GM23248 (cell line): ENCODE data around the gene ACTR1A. TPM values are rescaled to one million over a fixed set of nuclear protein-coding genes. Genes with fewer than 3 reads are reported as not detected.

Experiments
- DNase-seq: peaks from one replicate; pipeline ENCODE4 v3.0.0-alpha.2; 2015
- H2AFZ ChIP-seq: fragments of 200-600 bp; sonication (generic); 2 replicates; pipeline ENCODE4 v1.6.1; 2016; ENCODE audit warnings: antibody characterized with exemption
- H3F3A ChIP-seq: fragments of 200-600 bp; sonication (generic); 2 replicates; pipeline ENCODE4 v1.6.1; 2016; ENCODE audit warnings: mild to moderate bottlenecking, antibody characterized with exemption, mixed run types; ENCODE audit not compliant: insufficient read depth
- H3K27ac ChIP-seq: fragments of 200-600 bp; sonication (generic); 2 replicates; pipeline ENCODE4 v1.5.1; 2016; ENCODE audit warnings: mild to moderate bottlenecking
- H3K27me3 ChIP-seq: fragments of 200-600 bp; sonication (generic); replicated peaks from 2 replicates; pipeline ENCODE4 v1.6.1; 2016; ENCODE audit warnings: mild to moderate bottlenecking; ENCODE audit not compliant: insufficient read depth
- H3K36me3 ChIP-seq: fragments of 200-600 bp; sonication (generic); 2 replicates; pipeline ENCODE4 v1.6.1; 2016; ENCODE audit warnings: low read depth, mild to moderate bottlenecking
- H3K4me1 ChIP-seq: fragments of 200-600 bp; sonication (generic); 2 replicates; pipeline ENCODE4 v1.6.1; 2016; ENCODE audit warnings: mild to moderate bottlenecking; ENCODE audit not compliant: insufficient read depth
- H3K4me2 ChIP-seq: fragments of 200-600 bp; sonication (generic); one replicate; pipeline ENCODE4 v1.6.1; 2016; ENCODE audit warnings: mild to moderate bottlenecking; ENCODE audit not compliant: unreplicated experiment
- H3K4me3 ChIP-seq: fragments of 200-600 bp; sonication (generic); 2 replicates; pipeline ENCODE4 v1.5.1; 2016; ENCODE audit warnings: mild to moderate bottlenecking
- H3K79me2 ChIP-seq: fragments of 200-600 bp; sonication (generic); 2 replicates; pipeline ENCODE4 v1.6.1; 2016; ENCODE audit warnings: mild to moderate bottlenecking; ENCODE audit not compliant: insufficient read depth
- H3K9ac ChIP-seq: fragments of 200-600 bp; sonication (generic); 2 replicates; pipeline ENCODE4 v1.6.1; 2016; ENCODE audit warnings: mild to moderate bottlenecking
- H3K9me2 ChIP-seq: fragments of 200-600 bp; sonication (generic); 2 replicates; pipeline ENCODE4 v1.6.1; 2016; ENCODE audit warnings: mixed run types, mild to moderate bottlenecking, moderate library complexity; ENCODE audit not compliant: insufficient read depth
- H3K9me3 ChIP-seq: fragments of 200-600 bp; sonication (generic); one replicate; pipeline ENCODE4 v1.6.1; 2017; ENCODE audit warnings: low read depth
- H4K20me1 ChIP-seq: fragments of 200-600 bp; sonication (generic); 2 replicates; pipeline ENCODE4 v1.6.0; 2016; ENCODE audit not compliant: insufficient read depth
- EZH2 ChIP-seq: fragments of 200-600 bp; sonication (generic); IDR thresholded peaks from 2 replicates; pipeline ENCODE4 v1.6.1; 2018; ENCODE audit warnings: antibody characterized with exemption, mild to moderate bottlenecking; ENCODE audit not compliant: insufficient read depth, poor library complexity, severe bottlenecking
- EZH2phosphoT487 ChIP-seq: fragments of 200-600 bp; sonication (generic); IDR thresholded peaks from 2 replicates; pipeline ENCODE4 v1.6.1; 2018; ENCODE audit warnings: antibody characterized with exemption, moderate library complexity, mild to moderate bottlenecking, low read depth; ENCODE audit not compliant: insufficient read depth
- WGBS, 2 experiments: methylation state at CpG; one replicate each; pipeline ENCODE4 v1.1.6; 2015 to 2017; ENCODE audit warnings: low lambda C conversion rate in 2 of 2, low coverage in 1 of 2; ENCODE audit errors: missing lambda C conversion rate in 2 of 2; 5-methylcytosine and 5-hydroxymethylcytosine counted together
- in situ Hi-C: fragments of 300-500 bp; cut with MboI; formaldehyde crosslinking; loops from 2 replicates; pipeline ENCODE4 v1.15.0; 2020
- polyA plus RNA-seq: library from polyadenylated mRNA; unstranded; fragments of >200 nt; fragmentation: Nextera tagmentation; extraction: Ambion mirVana; gene quantifications from 2 replicates; pipeline ENCODE4 v1.2.1, GENCODE V29; 2016
- total RNA-seq: library from RNA; depleted of rRNA; stranded (reverse); fragments of >200 nt; shearing (Covaris generic); gene quantifications from 2 replicates; pipeline ENCODE4 v1.2.3, GENCODE V29; 2014; rRNA removed

The ACTR1A gene
- total RNA-seq (109 and 134 TPM in 2 replicates), polyA plus RNA-seq (127 and 134 TPM in 2 replicates)

DNA sequence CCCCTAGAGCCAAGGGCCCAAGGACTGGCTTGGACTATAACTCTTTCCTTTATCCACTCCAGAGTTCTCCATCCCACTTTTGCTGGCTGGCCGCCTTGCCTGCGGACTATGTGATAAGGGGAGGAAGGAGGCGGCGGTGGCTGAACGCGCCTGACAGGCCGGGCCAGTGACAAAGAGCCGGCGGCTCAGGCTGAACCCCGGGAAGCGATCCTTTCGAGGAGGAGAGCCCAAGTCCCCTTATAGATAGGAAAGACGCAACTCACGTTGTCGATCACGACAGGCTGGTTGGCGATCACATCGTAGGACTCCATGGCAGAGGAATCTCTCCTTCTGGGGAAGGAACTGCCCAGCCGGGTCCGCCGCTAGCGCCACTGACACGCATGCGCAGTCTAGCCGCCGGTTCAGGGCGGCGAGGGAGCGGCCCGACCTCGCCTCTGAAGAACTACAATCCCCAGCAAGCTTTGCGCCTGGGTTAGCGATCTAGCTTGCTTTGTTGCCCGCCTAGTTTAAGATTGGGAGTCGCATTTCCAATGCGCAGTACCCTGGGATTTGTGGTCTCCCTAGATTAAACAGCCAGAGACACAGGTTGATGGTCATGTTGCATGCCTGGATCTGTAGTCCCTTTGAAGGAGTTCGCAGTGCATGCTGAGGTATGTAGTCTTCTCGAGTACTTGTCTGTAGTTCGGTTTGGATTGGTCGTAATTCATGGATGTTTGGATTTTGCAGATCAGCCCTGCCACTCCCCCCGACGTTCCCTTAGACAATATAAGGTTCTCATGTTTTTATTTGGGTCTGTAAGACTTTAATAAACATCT, at the start of gene ACTR1A:
Gene ACTR1A, minus strand, starts transcription at position 376 of the 815 bp plus-strand sequence. Its CDS starts 65 bp downstream, at position 311.
- Histone ChIP-seq H3K9me3 (no peaks in the 10 kb centered on the region), H3K36me3 (0 out of 2 replicates have a peak, but pooled peaks cover 4% of the 10 kb centered on the region), H3K9ac (peak within 1 kb of the TSS; percentile 81), H3K9me2 (no peaks in the 10 kb centered on the region), H3K4me2 (peak within 1 kb of the TSS; percentile 98), H4K20me1 (peaks cover 6% of the 10 kb centered on the region; the same call in 1 of the 2 replicates), H3F3A (peaks cover 18% of the 10 kb centered on the region), H2AFZ (peak within 1 kb of the TSS; percentile 91), H3K27me3 (no peaks in the 10 kb centered on the region), H3K4me3 (peak within 1 kb of the TSS; percentile 91), H3K79me2 (peaks cover 79% of the 10 kb centered on the region), H3K27ac (peak within 1 kb of the TSS; percentile 73), H3K4me1 (peaks cover 22% of the 10 kb centered on the region)
- DNase-seq: peak; percentile 98
- in situ Hi-C loops: no loop called here
- WGBS, 2 experiments: 0 to 2% methylated on average over 42 of the region's 42 CpGs
- TF ChIP-seq EZH2phosphoT487 (no peak), EZH2 (no peak)

DNA sequence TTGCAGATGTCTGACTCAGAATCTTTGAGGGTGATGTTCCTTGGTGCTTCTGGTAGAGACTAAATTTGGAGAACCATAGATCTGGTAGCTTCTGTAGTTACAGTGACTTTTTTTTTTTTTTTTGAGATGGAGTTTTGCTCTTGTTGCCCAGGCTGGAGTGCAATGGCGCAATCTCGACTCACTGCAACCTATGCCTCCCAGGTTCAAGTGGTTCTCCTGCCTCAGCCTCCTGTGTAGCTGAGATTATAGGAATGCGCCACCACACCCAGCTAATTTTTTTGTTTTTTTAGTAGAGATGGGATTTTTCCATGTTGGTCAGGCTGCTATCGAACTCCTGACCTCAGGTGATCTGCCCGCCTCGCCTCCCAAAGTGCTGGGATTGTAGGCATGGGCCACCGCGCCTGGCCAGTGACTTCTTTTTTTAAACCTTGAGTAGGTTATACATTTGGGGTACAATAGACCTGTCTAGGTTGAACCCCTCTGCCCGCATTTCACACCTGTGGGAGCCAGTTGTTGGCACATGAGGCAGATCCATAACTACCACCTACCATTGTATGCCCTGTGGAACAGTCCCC, 48.2 kb upstream of the ACTR1A start:
- no peak for DNase-seq
- Histone ChIP-seq H3K9me3 (no peaks in the 10 kb centered on the region), H3F3A (peaks cover 21% of the 10 kb centered on the region), H3K4me2 (no peak overlapping the region), H3K79me2 (peaks cover 17% of the 10 kb centered on the region), H3K4me3 (no peak overlapping the region), H4K20me1 (no peaks in the 10 kb centered on the region), H3K9me2 (no peaks in the 10 kb centered on the region), H3K36me3 (peaks cover 4% of the 10 kb centered on the region; the same call in 1 of the 2 replicates), H3K27me3 (no peaks in the 10 kb centered on the region), H3K9ac (no peak overlapping the region), H3K4me1 (peaks cover 19% of the 10 kb centered on the region), H3K27ac (no peak overlapping the region), H2AFZ (no peak overlapping the region)
- in situ Hi-C loops: no loop called here
- TF ChIP-seq EZH2: no peak
- no peak for TF ChIP-seq EZH2phosphoT487
- 99% methylated on average over 9 of the region's 9 CpGs for WGBS, 2 experiments

DNA sequence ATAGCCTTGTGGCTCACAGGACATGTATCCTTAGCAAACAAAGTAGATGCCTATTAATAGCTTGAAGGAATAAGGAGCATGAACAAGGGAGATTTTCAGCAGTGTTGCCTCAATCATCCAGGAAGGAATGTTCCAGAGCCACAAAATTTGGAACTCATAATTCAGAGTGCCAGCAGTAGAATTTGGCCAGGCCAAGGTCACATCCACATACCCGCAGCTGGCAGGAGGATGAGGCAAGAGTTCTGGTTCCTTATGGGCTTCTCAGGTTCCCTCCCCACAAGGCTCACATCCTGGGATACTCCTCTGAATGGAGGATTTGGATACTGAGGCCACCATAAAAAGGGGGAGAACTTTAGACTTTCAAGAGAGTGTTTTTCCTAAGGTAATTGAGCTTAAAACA, 47.0 kb upstream of the ACTR1A start:
- H4K20me1 ChIP-seq: no peaks in the 10 kb centered on the region
- no peak for DNase-seq

GRCh38 chr10:102546606-102547320, 44.3 kb upstream of the ACTR1A start:
- Histone ChIP-seq H3K9me2 (no peaks in the 10 kb centered on the region), H3K27me3 (no peaks in the 10 kb centered on the region), H3K36me3 (peaks cover 4% of the 10 kb centered on the region; the same call in 1 of the 2 replicates), H3K4me2 (peak overlapping the region; percentile 60), H3F3A (peaks cover 24% of the 10 kb centered on the region), H3K9ac (no peak overlapping the region), H3K4me3 (0 out of 2 replicates have a peak overlapping the region, but pooled peaks have one; percentile 27), H3K9me3 (no peaks in the 10 kb centered on the region), H2AFZ (no peak overlapping the region), H3K79me2 (peaks cover 39% of the 10 kb centered on the region), H4K20me1 (no peaks in the 10 kb centered on the region), H3K27ac (0 out of 2 replicates have a peak overlapping the region, but pooled peaks have one; percentile 34), H3K4me1 (peaks cover 26% of the 10 kb centered on the region)
- TF ChIP-seq EZH2 (no peak), EZH2phosphoT487 (no peak)
- peak; percentile 87 for DNase-seq
- WGBS, 2 experiments: 5 to 7% methylated on average over 11 to 12 of the region's 12 CpGs
- in situ Hi-C loops: no loop called here

More for the DNA sequence above, 47.0 kb upstream of the ACTR1A start:
- Histone ChIP-seq H3K4me3 (no peak overlapping the region), H3K9me3 (no peaks in the 10 kb centered on the region), H3K27me3 (no peaks in the 10 kb centered on the region), H3K79me2 (peaks cover 22% of the 10 kb centered on the region), H3F3A (peaks cover 16% of the 10 kb centered on the region), H2AFZ (no peak overlapping the region), H3K36me3 (peaks cover 4% of the 10 kb centered on the region; the same call in 1 of the 2 replicates), H3K9ac (no peak overlapping the region), H3K27ac (no peak overlapping the region), H3K9me2 (no peaks in the 10 kb centered on the region), H3K4me1 (peaks cover 19% of the 10 kb centered on the region), H3K4me2 (no peak overlapping the region)
- in situ Hi-C loops: no loop called here
- TF ChIP-seq EZH2 (no peak), EZH2phosphoT487 (no peak)
- WGBS, 2 experiments: 88 to 95% methylated on average over 1 of the region's 1 CpG
